Stomach (tissue), 9 donors: ENCODE results near the gene CCBE1. TPM values are rescaled to one million over a fixed set of nuclear protein-coding genes. Genes with fewer than 3 reads are reported as not detected.

ENCODE experiments used
- DNase-seq, 2 donors: peaks; one replicate each; pipeline versions ENCODE4 v3.0.0 to v3.0.0-alpha.2; 2013 to 2019
- H3K27ac ChIP-seq, 5 donors: fragments of 200-600 bp in 4 of 5; sonication (generic) in 4 of 5; one replicate each; pipeline ENCODE4 v1.5.1; 2013 to 2019; ENCODE audit warnings: mild to moderate bottlenecking in 1 of 5, moderate library complexity in 1 of 5
- H3K27me3 ChIP-seq, 3 donors: fragments of 200-600 bp; sonication (generic); one replicate each; pipeline ENCODE4 v1.5.1; 2017 to 2019; ENCODE audit warnings: mixed run types in 1 of 3
- H3K36me3 ChIP-seq, 4 donors: fragments of 200-600 bp; sonication (generic); 1 replicate in 3 of 4; 2 replicates in 1 of 4; pipeline ENCODE4 v1.5.1; 2016 to 2019
- H3K4me1 ChIP-seq, 4 donors: fragments of 200-600 bp; sonication (generic); one replicate each; pipeline ENCODE4 v1.5.1; 2016 to 2019
- H3K4me3 ChIP-seq, 4 donors: fragments of 200-600 bp; sonication (generic) in 3 of 4; one replicate each; pipeline ENCODE4 v1.5.1; 2016 to 2019; ENCODE audit warnings: mild to moderate bottlenecking in 1 of 4
- H3K9me3 ChIP-seq, 4 donors: fragments of 200-600 bp; sonication (generic); one replicate each; pipeline ENCODE4 v1.5.1; 2016 to 2019
- EP300 ChIP-seq: sonication (generic); formaldehyde crosslinking; IDR thresholded peaks from one replicate; pipeline ENCODE4 v1.6.1; 2017; ENCODE audit warnings: antibody characterized with exemption
- POLR2A ChIP-seq, 4 donors: fragments of 450-650 bp; IDR thresholded peaks; one replicate each; pipeline ENCODE4 v1.6.1; 2016; ENCODE audit warnings: antibody characterized with exemption in 4 of 4, control low read depth in 2 of 4, mild to moderate bottlenecking in 1 of 4, moderate library complexity in 1 of 4
- POLR2AphosphoS5 ChIP-seq, 3 donors: sonication (generic); formaldehyde crosslinking; IDR thresholded peaks; one replicate each; pipeline ENCODE4 v1.6.1; 2016; ENCODE audit warnings: antibody characterized with exemption in 3 of 3
- WGBS, 5 donors: extraction: QIAGEN DNeasy Blood & Tissue Kit in 3 of 5; methylation state at CpG; one replicate each; pipeline versions ENCODE4 v1.1.5 to v1.1.7; 2013 to 2018; 5-methylcytosine and 5-hydroxymethylcytosine counted together
- intact Hi-C: fragments of 100-400 bp; cut with DNase I; formaldehyde crosslinking; loops from one replicate; pipeline ENCODE4 v1.15.1; 2023; ENCODE audit warnings: low total_unique reads
- polyA plus RNA-seq, 3 donors: library from polyadenylated mRNA; stranded (reverse); fragments of 200-250 nt; gene quantifications; one replicate each; pipeline ENCODE4 v1.2.3, GENCODE V29; 2013
- total RNA-seq, 5 donors: library from RNA; depleted of rRNA; stranded (reverse); fragments of >200 nt; gene quantifications; one replicate each; pipeline versions ENCODE4 v1.1.0 to v1.2.3, GENCODE V29; 2014 to 2016
- TF ChIP-seq, protein P1 (sequence below), 7 experiments: fragments of 450-650 bp in 4 of 7; fragments of 200-600 bp in 3 of 7; sonication (generic) in 3 of 7; IDR thresholded peaks; one replicate each; pipeline ENCODE4 v1.5.1; 2016 to 2019; ENCODE audit warnings: antibody characterized with exemption in 7 of 7, control low read depth in 2 of 7, mild to moderate bottlenecking in 1 of 7
- donor health status: healthy with polysubstance abuse.
- donor health status: Bipolar disorder and iron deficiency.
- donor health status: healthy.

CCBE1 gene
- total and polyA plus RNA-seq, 8 donors, result 0.29 to 4.0 (median 1.2) TPM

DNA sequence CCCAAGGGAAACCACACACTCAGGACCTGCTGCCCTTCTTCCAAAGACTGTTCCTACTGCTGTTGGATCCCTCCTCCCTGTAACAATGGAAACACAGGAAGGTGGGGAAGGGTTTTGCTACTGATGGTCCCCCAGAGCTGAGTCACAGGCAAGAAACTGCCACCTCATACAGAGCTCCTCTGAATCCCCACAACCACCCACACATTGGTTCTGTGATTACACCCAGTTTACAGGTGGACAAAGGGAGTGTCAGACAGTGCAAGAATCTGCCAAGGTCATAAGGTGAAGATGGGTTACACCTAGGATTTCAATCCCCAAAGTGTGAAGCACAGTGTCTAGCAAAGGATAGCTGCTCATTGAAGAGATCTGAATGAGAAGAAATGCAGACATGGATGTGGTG lies 196.5 kb downstream of the CCBE1 start:
- no peak for DNase-seq

DNA sequence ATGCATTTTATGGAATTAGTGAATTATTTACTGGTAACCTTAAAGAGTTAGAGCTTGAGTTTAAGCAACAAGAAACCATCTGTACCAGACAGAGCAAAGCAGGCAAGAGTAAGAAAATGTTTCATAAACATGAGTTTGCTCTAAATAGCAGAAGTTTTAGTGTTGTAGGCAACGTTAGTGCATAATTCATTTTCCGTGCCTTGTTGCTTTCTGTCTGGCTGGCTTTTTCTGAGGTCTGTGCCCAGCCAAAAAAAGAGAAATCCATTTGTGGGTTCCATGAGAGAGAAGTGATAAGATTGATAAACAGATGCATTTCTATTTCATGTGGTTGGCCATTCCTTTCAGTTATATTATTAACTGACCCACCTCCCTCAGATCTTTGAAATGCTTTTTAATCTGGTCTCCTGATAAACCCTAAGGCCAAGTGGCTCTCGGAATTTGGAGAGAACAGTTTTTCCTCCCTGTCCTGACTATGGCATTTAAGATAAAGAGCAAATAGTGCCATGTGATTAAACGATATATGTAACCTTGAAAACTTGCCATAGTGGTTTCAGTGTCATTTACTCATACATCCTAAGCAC lies 198.6 kb downstream of the CCBE1 start:
- DNase-seq, result no peak
- Histone ChIP-seq H3K27ac (no peak overlapping the region), H3K36me3 (no peaks in the 10 kb centered on the region), H3K27me3 (no peaks in the 10 kb centered on the region), H3K4me1 (peaks cover 0 to 11% (median 5%) of the 10 kb centered on the region in 4 donors), H3K4me3 (no peak overlapping the region), H3K9me3 (peaks cover 0 to 4% (median 0%) of the 10 kb centered on the region in 4 donors)
- intact Hi-C loops, result no loop called here
- TF ChIP-seq POLR2AphosphoS5 (IDR thresholded peaks at IDR 0.05) (no peak), POLR2A (IDR thresholded peaks at IDR 0.05) (no peak), EP300 (no peak)
- TF ChIP-seq, protein P1, sequence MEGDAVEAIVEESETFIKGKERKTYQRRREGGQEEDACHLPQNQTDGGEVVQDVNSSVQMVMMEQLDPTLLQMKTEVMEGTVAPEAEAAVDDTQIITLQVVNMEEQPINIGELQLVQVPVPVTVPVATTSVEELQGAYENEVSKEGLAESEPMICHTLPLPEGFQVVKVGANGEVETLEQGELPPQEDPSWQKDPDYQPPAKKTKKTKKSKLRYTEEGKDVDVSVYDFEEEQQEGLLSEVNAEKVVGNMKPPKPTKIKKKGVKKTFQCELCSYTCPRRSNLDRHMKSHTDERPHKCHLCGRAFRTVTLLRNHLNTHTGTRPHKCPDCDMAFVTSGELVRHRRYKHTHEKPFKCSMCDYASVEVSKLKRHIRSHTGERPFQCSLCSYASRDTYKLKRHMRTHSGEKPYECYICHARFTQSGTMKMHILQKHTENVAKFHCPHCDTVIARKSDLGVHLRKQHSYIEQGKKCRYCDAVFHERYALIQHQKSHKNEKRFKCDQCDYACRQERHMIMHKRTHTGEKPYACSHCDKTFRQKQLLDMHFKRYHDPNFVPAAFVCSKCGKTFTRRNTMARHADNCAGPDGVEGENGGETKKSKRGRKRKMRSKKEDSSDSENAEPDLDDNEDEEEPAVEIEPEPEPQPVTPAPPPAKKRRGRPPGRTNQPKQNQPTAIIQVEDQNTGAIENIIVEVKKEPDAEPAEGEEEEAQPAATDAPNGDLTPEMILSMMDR (IDR thresholded peaks at IDR 0.05), result no peak
- WGBS, 5 donors, result 28 to 59% (median 39%) methylated on average over 4 of the region's 4 CpGs

More for the DNA sequence above, 196.5 kb downstream of the CCBE1 start:
- intact Hi-C loops, result no loop called here
- Histone ChIP-seq H3K27ac (no peak overlapping the region), H3K27me3 (no peaks in the 10 kb centered on the region), H3K9me3 (peaks cover 0 to 4% (median 0%) of the 10 kb centered on the region in 4 donors), H3K4me1 (peaks cover 0 to 11% (median 7%) of the 10 kb centered on the region in 4 donors), H3K4me3 (no peak overlapping the region), H3K36me3 (no peaks in the 10 kb centered on the region)
- TF ChIP-seq, protein P1 (IDR thresholded peaks at IDR 0.05), result no peak
- TF ChIP-seq POLR2A (IDR thresholded peaks at IDR 0.05) (no peak), EP300 (no peak), POLR2AphosphoS5 (IDR thresholded peaks at IDR 0.05) (no peak)

DNA sequence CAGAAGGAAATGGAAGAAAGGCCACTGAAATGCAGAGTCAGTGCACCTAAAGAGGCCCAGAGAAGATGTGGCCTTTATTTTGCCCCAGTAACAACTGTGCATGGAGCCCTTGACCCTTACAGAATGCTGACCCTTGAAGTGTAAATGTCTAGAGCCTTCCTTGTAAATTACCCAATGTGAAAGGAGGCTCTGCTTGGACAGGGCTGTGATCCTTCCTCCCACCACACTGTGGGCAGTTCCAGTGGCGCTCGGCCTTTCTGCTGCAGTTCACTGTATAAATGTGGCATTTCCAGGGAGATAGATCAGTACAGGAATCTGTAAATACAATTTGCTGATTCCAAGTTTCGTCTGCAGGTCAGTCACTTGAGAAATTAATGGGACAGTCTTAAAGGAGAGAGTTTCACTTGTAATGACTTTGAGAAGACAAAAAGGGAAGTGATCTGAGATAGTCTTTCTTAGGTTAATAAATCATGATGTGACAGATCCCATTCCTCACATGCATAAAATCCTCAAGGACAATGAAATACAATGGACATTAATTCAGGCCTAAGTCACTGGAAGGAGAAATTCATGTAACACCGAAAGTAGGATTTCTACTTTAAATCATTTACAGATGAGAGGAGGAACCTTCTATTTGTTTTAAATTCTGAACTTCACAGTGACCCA lies 204.3 kb downstream of the CCBE1 start:
- no peaks in the 10 kb centered on the region for H3K4me1 ChIP-seq
- intact Hi-C loops, result no loop called here
- no peaks in the 10 kb centered on the region for H3K9me3 ChIP-seq
- no peak overlapping the region for H3K4me3 ChIP-seq
- H3K27ac ChIP-seq, result no peak overlapping the region
- no peaks in the 10 kb centered on the region for H3K27me3 ChIP-seq
- TF ChIP-seq, protein P1 (IDR thresholded peaks at IDR 0.05), result no peak
- TF ChIP-seq EP300, result no peak
- TF ChIP-seq POLR2AphosphoS5 (IDR thresholded peaks at IDR 0.05), result no peak
- TF ChIP-seq POLR2A (IDR thresholded peaks at IDR 0.05), result no peak
- H3K36me3 ChIP-seq, result no peaks in the 10 kb centered on the region
- 82 to 92% (median 89%) methylated on average over 4 of the region's 4 CpGs for WGBS, 5 donors
- no peak for DNase-seq

DNA sequence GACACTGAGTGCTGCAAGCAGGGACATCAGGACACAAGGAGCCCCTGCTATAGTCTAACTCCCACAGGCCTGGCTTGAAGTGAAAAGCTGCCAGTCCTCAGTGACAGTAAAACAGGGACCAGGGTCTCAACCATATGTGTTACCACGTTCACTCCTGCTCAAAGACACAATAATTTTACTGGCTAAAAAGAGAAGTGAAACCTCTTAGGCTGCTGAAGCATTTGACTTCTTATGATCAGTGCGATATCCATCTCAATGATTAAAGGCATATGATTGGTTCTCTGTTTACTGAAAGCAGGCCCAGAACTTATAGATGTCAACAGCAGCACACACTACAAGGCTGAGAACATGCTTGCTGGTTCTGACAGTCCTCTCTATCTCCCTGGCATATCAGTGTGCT lies 208.3 kb downstream of the CCBE1 start:
- no peaks in the 10 kb centered on the region for H3K9me3 ChIP-seq
- H3K4me1 ChIP-seq, result peaks cover 0 to 14% (median 3%) of the 10 kb centered on the region in 4 donors
- TF ChIP-seq POLR2A (IDR thresholded peaks at IDR 0.05) (no peak), POLR2AphosphoS5 (IDR thresholded peaks at IDR 0.05) (no peak), EP300 (no peak)
- TF ChIP-seq, protein P1 (IDR thresholded peaks at IDR 0.05), result no peak
- intact Hi-C loops, result no loop called here
- WGBS, 5 donors, result 75 to 83% (median 81%) methylated on average over 2 of the region's 2 CpGs
- no peak overlapping the region for H3K4me3 ChIP-seq
- no peak for DNase-seq
- no peaks in the 10 kb centered on the region for H3K27me3 ChIP-seq
- H3K36me3 ChIP-seq, result no peaks in the 10 kb centered on the region
- no peak overlapping the region for H3K27ac ChIP-seq
